ENCODE data around the gene CCNY. TPM values are rescaled to one million over a fixed set of nuclear protein-coding genes. Genes with fewer than 3 reads are reported as not detected.

Gene CCNY
- polyA plus RNA-seq, 2 of the 4 experiments (the other 2 are of a cell fraction): 28.1 to 55.5 TPM

- WGBS (ENCODE audit: missing lambda C conversion rate): 85% methylated on average over 9 of the region's 9 CpGs
- no peak for TF ChIP-seq MAZ (IDR thresholded peaks at IDR 0.05; ENCODE audit: borderline replicate concordance, low read depth, low read length)
- no peak for TF ChIP-seq USF2 (IDR thresholded peaks at IDR 0.05)
- TF ChIP-seq CBX8 (IDR thresholded peaks at IDR 0.05): no peak
- no peak for TF ChIP-seq GATA3 (IDR thresholded peaks at IDR 0.05; ENCODE audit: borderline replicate concordance)
- no peak for TF ChIP-seq CTCF (IDR thresholded peaks at IDR 0.05)
- TF ChIP-seq ZNF302 (CRISPR knock-in tag; IDR thresholded peaks at IDR 0.05): no peak
- no peak for TF ChIP-seq RARB (CRISPR knock-in tag; IDR thresholded peaks at IDR 0.05)
- TF ChIP-seq RAD21 (conservative IDR thresholded peaks at IDR 0.05 in 1 of 2, IDR thresholded peaks at IDR 0.05 in 1 of 2): no peak
- TF ChIP-seq BHLHE40 (IDR thresholded peaks at IDR 0.05; ENCODE audit: low read depth, low read length): no peak
- TF ChIP-seq HOXA7 (CRISPR knock-in tag; IDR thresholded peaks at IDR 0.05): no peak
- no peak for TF ChIP-seq MYC (IDR thresholded peaks at IDR 0.05; ENCODE audit: borderline replicate concordance, low read length)
- TF ChIP-seq SREBF2 (IDR thresholded peaks at IDR 0.05): no peak
- TF ChIP-seq BCL3 (IDR thresholded peaks at IDR 0.05): no peak
- ChIA-PET CTCF (interaction anchor here (0.6 to 3.7 kb wide), 5 partner anchors 8 to 749 kb away, joined by 3 to 19 read pairs (median 4); no protein-coding TSS in a partner anchor), POLR2A (no interaction called here)
- no peaks in the 10 kb centered on the region for H3K9me3 ChIP-seq
- DNase-seq (ENCODE audit: low read depth in 1 of 2, low spot score in 1 of 2) (no peak), ATAC-seq (peak in 1 of 2 experiments; percentile 43; a peak in 2 of 6 replicates), FAIRE-seq (no peak)
- H3K4me3 ChIP-seq: no peak overlapping the region
- no peaks in the 10 kb centered on the region for H3K4me1 ChIP-seq
- H3K4me2 ChIP-seq: no peak overlapping the region
- H3K27ac ChIP-seq: no peak overlapping the region
Measured at GRCh38 chr10:35574924-35575352, 238.6 kb downstream of the CCNY start.

- Histone ChIP-seq H3K9me3 (no peaks in the 10 kb centered on the region), H3K27ac (no peak overlapping the region), H3K4me3 (no peak overlapping the region), H3K4me2 (no peak overlapping the region), H3K4me1 (no peaks in the 10 kb centered on the region)
- WGBS (ENCODE audit: missing lambda C conversion rate): 93% methylated on average over 9 of the region's 9 CpGs
- POLR2A ChIA-PET: no interaction called here
- TF ChIP-seq RCOR1 (IDR thresholded peaks at IDR 0.05; ENCODE audit: low read depth, low read length) (no peak), CBX8 (IDR thresholded peaks at IDR 0.05) (no peak), ATOH8 (CRISPR knock-in tag; IDR thresholded peaks at IDR 0.05; ENCODE audit: low read depth) (no peak), PBX3 (IDR thresholded peaks at IDR 0.05) (no peak), CTCF (IDR thresholded peaks at IDR 0.05) (no peak), E2F6 (IDR thresholded peaks at IDR 0.05; ENCODE audit: borderline replicate concordance, low read depth) (no peak), CHD2 (IDR thresholded peaks at IDR 0.05; ENCODE audit: low read length, partially characterized antibody) (no peak), BCL3 (IDR thresholded peaks at IDR 0.05) (no peak), HOXB5 (CRISPR knock-in tag; IDR thresholded peaks at IDR 0.05) (no peak), HOXB13 (CRISPR knock-in tag; IDR thresholded peaks at IDR 0.05; ENCODE audit: low read depth) (no peak), HOXA7 (CRISPR knock-in tag; IDR thresholded peaks at IDR 0.05) (no peak), ZFP36 (IDR thresholded peaks at IDR 0.05; ENCODE audit: borderline replicate concordance, partially characterized antibody) (no peak), MYC (IDR thresholded peaks at IDR 0.05; ENCODE audit: borderline replicate concordance, low read length) (no peak), BHLHE40 (IDR thresholded peaks at IDR 0.05; ENCODE audit: low read depth, low read length) (no peak), CEBPB (IDR thresholded peaks at IDR 0.05) (no peak), HES2 (IDR thresholded peaks at IDR 0.05) (no peak)
- no peak for FAIRE-seq
- no peak for ATAC-seq
- DNase-seq (ENCODE audit: low read depth in 1 of 2, low spot score in 1 of 2): no peak
- CTCF ChIA-PET: interaction anchor here (0.6 to 3.7 kb wide), 3 partner anchors 9 to 749 kb away, joined by 4 to 19 read pairs (median 9); no protein-coding TSS in a partner anchor
Measured at GRCh38 chr10:35575640-35576039, 239.3 kb downstream of the CCNY start.
